Neural progenitor cell (in vitro differentiated cells): ENCODE data around the gene FGFR2. TPM values are rescaled to one million over a fixed set of nuclear protein-coding genes. Genes with fewer than 3 reads are reported as not detected.
A peak's percentile ranks its signal among the peaks of the same experiment; 100 is the strongest.

Source experiments
- DNase-seq: peaks from one replicate; pipeline ENCODE4 v3.0.0-alpha.2; 2016; ENCODE audit warnings: low spot score
- H2AFZ ChIP-seq: fragments of 200-600 bp; sonication (generic); replicated peaks from 2 replicates; pipeline ENCODE4 v1.6.1; 2016; ENCODE audit warnings: antibody characterized with exemption
- H3F3A ChIP-seq: fragments of 200-600 bp; sonication (generic); 2 replicates; pipeline ENCODE4 v1.6.1; 2016; ENCODE audit warnings: antibody characterized with exemption, low read depth
- H3K27ac ChIP-seq: fragments of 200-600 bp; sonication (generic); 2 replicates; pipeline ENCODE4 v1.5.1; 2016; ENCODE audit warnings: mild to moderate bottlenecking
- H3K27me3 ChIP-seq: fragments of 200-600 bp; sonication (generic); 2 replicates; pipeline ENCODE4 v1.6.1; 2016; ENCODE audit warnings: mild to moderate bottlenecking, moderate library complexity
- H3K36me3 ChIP-seq: fragments of 200-600 bp; sonication (generic); 2 replicates; pipeline ENCODE4 v1.5.1; 2016
- H3K4me1 ChIP-seq: fragments of 200-600 bp; sonication (generic); 2 replicates; pipeline ENCODE4 v1.6.1; 2016; ENCODE audit warnings: mixed run types
- H3K4me2 ChIP-seq: fragments of 200-600 bp; sonication (generic); 2 replicates; pipeline ENCODE4 v1.6.1; 2016
- H3K4me3 ChIP-seq: fragments of 200-600 bp; sonication (generic); 2 replicates; pipeline ENCODE4 v1.5.1; 2016
- H3K79me2 ChIP-seq: fragments of 200-600 bp; sonication (generic); 2 replicates; pipeline ENCODE4 v1.6.1; 2016; ENCODE audit warnings: low read depth
- H3K9ac ChIP-seq: fragments of 200-600 bp; sonication (generic); 2 replicates; pipeline ENCODE4 v1.6.1; 2016
- H3K9me3 ChIP-seq: fragments of 200-600 bp; sonication (generic); 2 replicates; pipeline ENCODE4 v1.5.1; 2016; ENCODE audit warnings: low read depth
- H4K20me1 ChIP-seq: fragments of 200-600 bp; sonication (generic); 2 replicates; pipeline ENCODE4 v1.6.1; 2016; ENCODE audit warnings: low read depth
- H3K27ac Mint-ChIP-seq: 3 replicates; pipeline ENCODE4 v1.8.0; 2021; ENCODE audit warnings: mixed read lengths
- H3K27me3 Mint-ChIP-seq: 2 replicates; pipeline ENCODE4 v1.8.0; 2022; ENCODE audit warnings: low read depth, mild to moderate bottlenecking, inconsistent platforms, moderate library complexity, mixed read lengths; ENCODE audit not compliant: insufficient read depth
- H3K36me3 Mint-ChIP-seq: 3 replicates; pipeline ENCODE4 v1.8.0; 2021; ENCODE audit warnings: mixed read lengths
- H3K4me1 Mint-ChIP-seq: 3 replicates; pipeline ENCODE4 v1.8.0; 2021; ENCODE audit warnings: mixed read lengths
- H3K4me3 Mint-ChIP-seq: 3 replicates; pipeline ENCODE4 v1.8.0; 2021; ENCODE audit warnings: mild to moderate bottlenecking, moderate library complexity, mixed read lengths
- H3K9me3 Mint-ChIP-seq: 3 replicates; pipeline ENCODE4 v1.8.0; 2020; ENCODE audit warnings: mixed read lengths
- CTCF ChIP-seq: fragments of 200-600 bp; sonication (generic); IDR thresholded peaks from 2 replicates; pipeline ENCODE4 v1.5.1; 2017; ENCODE audit warnings: antibody characterized with exemption, mild to moderate bottlenecking
- EZH2 ChIP-seq: fragments of 200-600 bp; sonication (generic); IDR thresholded peaks from 2 replicates; pipeline ENCODE4 v1.6.1; 2017; ENCODE audit warnings: antibody characterized with exemption, mild to moderate bottlenecking, moderate library complexity
- EZH2phosphoT487 ChIP-seq: fragments of 200-600 bp; sonication (generic); IDR thresholded peaks from 2 replicates; pipeline ENCODE4 v1.6.1; 2017; ENCODE audit warnings: antibody characterized with exemption
- total RNA-seq: library from RNA; depleted of rRNA; stranded (reverse); fragments of >200 nt; gene quantifications from 2 replicates; pipeline ENCODE4 v1.2.3, GENCODE V29; 2015; ENCODE audit warnings: low replicate concordance

The FGFR2 gene
- total RNA-seq, 1 donor from 2014 or later: 99.1 TPM

DNA sequence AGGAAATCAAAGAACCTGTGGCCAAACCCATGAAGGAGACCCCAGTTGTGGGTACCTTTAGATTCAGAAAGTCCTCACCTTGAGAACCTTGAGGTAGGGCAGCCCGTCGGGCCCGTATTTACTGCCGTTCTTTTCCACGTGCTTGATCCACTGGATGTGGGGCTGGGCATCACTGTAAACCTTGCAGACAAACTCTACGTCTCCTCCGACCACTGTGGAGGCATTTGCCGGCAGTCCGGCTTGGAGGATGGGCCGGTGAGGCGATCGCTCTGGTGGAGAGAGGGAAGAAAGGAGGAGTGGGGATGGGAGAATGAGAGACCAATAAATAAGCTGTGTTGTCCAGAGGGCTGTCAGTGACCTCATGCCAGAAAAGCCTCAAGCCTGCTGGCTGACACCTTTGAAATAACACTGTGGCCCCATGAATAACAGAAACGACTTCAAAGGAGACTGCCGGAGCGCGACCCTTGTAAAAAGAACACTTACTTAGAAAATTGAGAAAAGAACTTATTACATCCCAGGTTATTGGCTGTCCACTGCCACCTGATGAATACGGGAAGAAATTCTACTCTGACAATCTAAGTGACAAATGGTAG, 78.2 kb downstream of the FGFR2 start:
- Mint-ChIP-seq H3K27ac (no peak overlapping the region), H3K27me3 (peaks cover 11% of the 10 kb centered on the region), H3K9me3 (no peaks in the 10 kb centered on the region), H3K4me3 (no peak overlapping the region), H3K4me1 (peaks cover 43% of the 10 kb centered on the region), H3K36me3 (peaks cover 51% of the 10 kb centered on the region)
- H3K36me3 ChIP-seq: peaks cover 4% of the 10 kb centered on the region
- H3K27ac ChIP-seq: peak overlapping the region; percentile 18
- peaks cover under 1% of the 10 kb centered on the region for H3F3A ChIP-seq
- peaks cover 89% of the 10 kb centered on the region for H3K79me2 ChIP-seq
- H3K9ac ChIP-seq: no peak overlapping the region
- peaks cover 24% of the 10 kb centered on the region for H4K20me1 ChIP-seq
- peaks cover 14% of the 10 kb centered on the region for H3K4me1 ChIP-seq
- no peaks in the 10 kb centered on the region for H3K9me3 ChIP-seq
- no peak overlapping the region for H3K4me2 ChIP-seq
- DNase-seq: no peak
- no peak overlapping the region for H2AFZ ChIP-seq
- TF ChIP-seq CTCF (no peak), EZH2phosphoT487 (no peak), EZH2 (no peak)
- no peaks in the 10 kb centered on the region for H3K27me3 ChIP-seq
- no peak overlapping the region for H3K4me3 ChIP-seq

DNA sequence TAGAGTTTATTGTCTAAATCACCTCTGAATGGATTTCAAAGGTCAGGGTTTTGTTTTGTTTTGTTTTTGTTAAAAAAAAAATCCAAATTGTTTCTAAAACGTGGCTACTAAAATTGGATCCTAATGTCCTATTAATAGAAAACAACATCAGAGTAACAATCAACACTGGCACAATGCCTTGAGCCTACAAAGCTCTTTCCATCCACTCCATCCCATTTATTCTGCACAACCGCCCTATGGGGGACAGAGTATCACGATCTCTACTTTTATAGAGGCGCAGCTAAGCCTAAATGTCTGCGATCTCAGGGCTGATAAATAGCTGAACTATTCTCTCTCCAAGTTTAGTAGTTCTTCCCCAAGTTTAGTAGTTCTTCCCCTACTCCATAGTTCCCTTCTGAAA, 78.8 kb downstream of the FGFR2 start:
- Mint-ChIP-seq H3K4me3 (no peak overlapping the region), H3K27me3 (peaks cover 9% of the 10 kb centered on the region), H3K9me3 (no peaks in the 10 kb centered on the region), H3K4me1 (peaks cover 37% of the 10 kb centered on the region), H3K27ac (no peak overlapping the region), H3K36me3 (peaks cover 55% of the 10 kb centered on the region)
- H3K27ac ChIP-seq: no peak overlapping the region
- H3F3A ChIP-seq: no peaks in the 10 kb centered on the region
- H3K9me3 ChIP-seq: no peaks in the 10 kb centered on the region
- H2AFZ ChIP-seq: no peak overlapping the region
- H3K4me3 ChIP-seq: no peak overlapping the region
- H4K20me1 ChIP-seq: peaks cover 24% of the 10 kb centered on the region
- peaks cover 88% of the 10 kb centered on the region for H3K79me2 ChIP-seq
- DNase-seq: no peak
- H3K9ac ChIP-seq: no peak overlapping the region
- H3K4me1 ChIP-seq: peaks cover 8% of the 10 kb centered on the region
- TF ChIP-seq CTCF: no peak
- TF ChIP-seq EZH2phosphoT487: no peak
- TF ChIP-seq EZH2: no peak
- peaks cover 4% of the 10 kb centered on the region for H3K36me3 ChIP-seq
- H3K27me3 ChIP-seq: no peaks in the 10 kb centered on the region
- H3K4me2 ChIP-seq: no peak overlapping the region

DNA sequence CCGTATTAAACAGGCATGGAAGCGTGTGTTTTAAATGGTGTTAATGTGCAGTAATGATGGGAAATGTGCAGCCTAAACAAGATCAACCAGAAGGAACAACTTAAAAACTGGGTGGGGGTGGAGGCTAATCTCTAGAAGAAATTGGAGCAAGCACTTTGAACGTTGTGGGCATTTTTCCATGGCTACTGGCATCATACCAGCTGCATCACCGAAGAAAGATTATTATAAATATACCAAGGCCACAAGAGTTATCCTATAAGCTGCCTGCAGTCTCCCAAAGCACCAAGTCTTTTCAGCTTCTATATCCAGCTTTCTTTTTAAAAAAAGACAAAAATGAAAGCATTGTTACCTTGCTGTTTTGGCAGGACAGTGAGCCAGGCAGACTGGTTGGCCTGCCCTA, 79.9 kb downstream of the FGFR2 start:
- peaks cover 3% of the 10 kb centered on the region for H3K4me1 ChIP-seq
- Mint-ChIP-seq H3K4me1 (peaks cover 26% of the 10 kb centered on the region), H3K9me3 (no peaks in the 10 kb centered on the region), H3K36me3 (peaks cover 60% of the 10 kb centered on the region), H3K27ac (no peak overlapping the region), H3K4me3 (no peak overlapping the region), H3K27me3 (peaks cover 8% of the 10 kb centered on the region)
- no peak overlapping the region for H3K4me3 ChIP-seq
- H3K79me2 ChIP-seq: peaks cover 88% of the 10 kb centered on the region
- H3F3A ChIP-seq: no peaks in the 10 kb centered on the region
- no peaks in the 10 kb centered on the region for H3K27me3 ChIP-seq
- peaks cover 32% of the 10 kb centered on the region for H4K20me1 ChIP-seq
- H2AFZ ChIP-seq: no peak overlapping the region
- H3K4me2 ChIP-seq: no peak overlapping the region
- H3K9me3 ChIP-seq: no peaks in the 10 kb centered on the region
- no peak overlapping the region for H3K9ac ChIP-seq
- no peak for TF ChIP-seq EZH2
- TF ChIP-seq CTCF: no peak
- TF ChIP-seq EZH2phosphoT487: no peak
- no peak overlapping the region for H3K27ac ChIP-seq
- no peak for DNase-seq
- peaks cover 4% of the 10 kb centered on the region for H3K36me3 ChIP-seq
